Measurements from ENCODE around the gene DDAH2. TPM values are rescaled to one million over a fixed set of nuclear protein-coding genes. Genes with fewer than 3 reads are reported as not detected.

DDAH2 gene
- total and polyA plus RNA-seq, 10 of the 15 experiments (the other 5 are each of a cell fraction or from before 2014, with no cell fraction given): 0.35 to 9.9 (median 6.2) TPM

GRCh38 chr6:31758281-31758680 lies 29.2 kb upstream of the DDAH2 start:
- Histone ChIP-seq H4K20me1 (ENCODE audit: control insufficient read depth, insufficient read depth) (no peaks in the 10 kb centered on the region), H3K9me3 (replicated peaks; ENCODE audit: control insufficient read depth, insufficient read depth, low read length) (no peaks in the 10 kb centered on the region), H3K79me2 (ENCODE audit: control insufficient read depth, insufficient read depth, low read length) (no peaks in the 10 kb centered on the region), H2AFZ (ENCODE audit: control insufficient read depth, low read depth, low read length) (no peak overlapping the region), H3K4me3 (no peak overlapping the region), H3K9ac (ENCODE audit: control insufficient read depth, insufficient read depth, low read length) (no peak overlapping the region), H3K27me3 (replicated peaks in 1 of 2; ENCODE audit: control insufficient read depth in 2 of 2, insufficient read depth in 2 of 2, low read length in 1 of 2) (no peaks in the 10 kb centered on the region), H3K4me1 (ENCODE audit: control insufficient read depth, insufficient read depth, low read length) (no peaks in the 10 kb centered on the region), H3K4me2 (ENCODE audit: control insufficient read depth, insufficient read depth) (no peak overlapping the region), H3K36me3 (ENCODE audit: control insufficient read depth in 2 of 2, insufficient read depth in 2 of 2, low read length in 1 of 2) (no peaks in the 10 kb centered on the region; a peak in 2 of 4 replicates), H3K27ac (ENCODE audit: control insufficient read depth, insufficient read depth) (no peak overlapping the region)
- 97% methylated on average over 2 of the region's 2 CpGs for WGBS (ENCODE audit: insufficient coverage, insufficient replicate concordance, low lambda C conversion rate, missing lambda C conversion rate)
- in situ Hi-C loops (cut with MboI): no loop called here
- no peak for ATAC-seq
- TF ChIP-seq MTA3 (IDR thresholded peaks at IDR 0.05; ENCODE audit: borderline replicate concordance, low read length) (no peak), TAF1 (IDR thresholded peaks at IDR 0.05; ENCODE audit: borderline replicate concordance, low read depth, low read length) (no peak), E2F4 (IDR thresholded peaks at IDR 0.05; ENCODE audit: low read depth, low read length) (no peak), SMAD5 (IDR thresholded peaks at IDR 0.05; ENCODE audit: low read depth) (no peak), ZNF384 (IDR thresholded peaks at IDR 0.05; ENCODE audit: borderline replicate concordance, low read depth, low read length) (no peak), USF2 (IDR thresholded peaks at IDR 0.05; ENCODE audit: borderline replicate concordance, low read depth, low read length) (no peak), FOXK2 (IDR thresholded peaks at IDR 0.05) (no peak), IKZF2 (IDR thresholded peaks at IDR 0.05) (no peak), CBX5 (IDR thresholded peaks at IDR 0.05; ENCODE audit: low read depth) (no peak), USF1 (IDR thresholded peaks at IDR 0.05; ENCODE audit: borderline replicate concordance, extremely low read length, insufficient read depth, low read depth, low read length) (no peak), ZNF274 (IDR thresholded peaks at IDR 0.05; ENCODE audit: insufficient read depth, insufficient read length) (no peak), HDAC6 (IDR thresholded peaks at IDR 0.05; ENCODE audit: unreplicated experiment) (no peak), ZBTB40 (IDR thresholded peaks at IDR 0.05; ENCODE audit: borderline replicate concordance) (no peak)
- SMC1A ChIA-PET (ENCODE audit: uncharacterized antibody, unreplicated experiment): no interaction called here
- no peak for FAIRE-seq
- CTCF ChIA-PET: interaction anchor here (1.0 to 4.2 kb wide), 3 partner anchors 12 to 132 kb away, joined by 3 to 24 read pairs (median 3); no protein-coding TSS in a partner anchor
- RAD21 ChIA-PET (ENCODE audit: unreplicated experiment): interaction anchor here (0.9 kb wide), 1 partner anchor 19 kb away, joined by 5 read pairs; the partner anchor contains the start of gene MSH5
- DNase-seq (ENCODE audit: low read depth, low spot score): no peak
- intact Hi-C loops (cut with micrococcal nuclease; ENCODE audit: unreplicated experiment): no loop called here
- no TSS peak for BruUV-seq (replicated peaks)
- POLR2A ChIA-PET: interaction anchor here (1.0 kb wide), 1 partner anchor 43 kb away, joined by 3 read pairs; no protein-coding TSS in a partner anchor
